Stimulated activated CD4-positive, alpha-beta T cell treated with anti-CD3 and anti-CD28 coated beads, Interleukin-4, amount 100 ng/mL, for 1 hour (primary cell): ENCODE data around the gene SYVN1.

Experiments
- DNase-seq: peaks from one replicate; pipeline ENCODE4 v3.0.0-alpha.2; 2020

The SYVN1 gene

GRCh38 chr11:65085446-65085845, 48.9 kb downstream of the SYVN1 start:
- DNase-seq = no peak

GRCh38 chr11:65084598-65085375, 49.5 kb downstream of the SYVN1 start:
- DNase-seq = no peak

- peak; percentile 94 for DNase-seq
Measured at GRCh38 chr11:65083834-65084597, 50.3 kb downstream of the SYVN1 start, which contains the start of the genes CDCA5 and ZFPL1. Gene CDCA5, minus strand, starts transcription at chr11:65084040. Its CDS starts 62 bp downstream, at chr11:65083978. Gene ZFPL1, plus strand, starts transcription at chr11:65084222. Its CDS starts 477 bp downstream, at chr11:65084699.

DNA sequence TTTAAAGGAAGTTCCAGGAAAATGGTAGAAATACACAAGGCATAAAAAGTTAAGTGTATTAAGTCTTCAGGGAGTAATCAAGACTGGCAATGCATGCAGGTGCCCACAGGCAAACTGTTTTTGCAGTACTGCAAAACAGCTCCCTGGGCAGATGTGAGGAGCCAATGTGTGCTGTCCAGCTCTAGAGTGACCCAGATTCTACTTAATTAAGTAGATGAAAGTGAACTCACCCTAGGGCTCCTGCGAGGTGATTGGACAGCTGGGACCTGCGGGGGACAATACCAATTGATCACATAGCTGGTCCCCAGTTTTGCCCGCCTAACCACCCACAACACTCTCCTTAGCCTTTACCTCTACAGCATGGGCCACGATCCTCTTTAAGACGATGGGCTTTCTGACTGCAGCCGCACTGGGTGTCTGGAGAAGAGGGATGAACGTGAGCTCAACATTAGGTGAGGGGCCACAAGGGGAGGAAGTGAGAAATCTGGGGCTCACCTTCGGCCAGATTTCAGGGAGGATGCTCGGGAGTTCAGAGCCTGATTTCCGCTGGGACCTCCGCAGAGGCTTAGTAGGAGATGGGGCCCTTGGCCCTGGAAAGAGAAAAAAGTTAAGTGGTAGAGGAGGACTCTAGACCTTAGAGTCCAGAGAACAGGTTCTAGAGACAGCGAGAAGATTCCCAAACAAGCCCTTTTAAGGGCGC, 51.0 kb downstream of the SYVN1 start:
- no peak for DNase-seq

DNA sequence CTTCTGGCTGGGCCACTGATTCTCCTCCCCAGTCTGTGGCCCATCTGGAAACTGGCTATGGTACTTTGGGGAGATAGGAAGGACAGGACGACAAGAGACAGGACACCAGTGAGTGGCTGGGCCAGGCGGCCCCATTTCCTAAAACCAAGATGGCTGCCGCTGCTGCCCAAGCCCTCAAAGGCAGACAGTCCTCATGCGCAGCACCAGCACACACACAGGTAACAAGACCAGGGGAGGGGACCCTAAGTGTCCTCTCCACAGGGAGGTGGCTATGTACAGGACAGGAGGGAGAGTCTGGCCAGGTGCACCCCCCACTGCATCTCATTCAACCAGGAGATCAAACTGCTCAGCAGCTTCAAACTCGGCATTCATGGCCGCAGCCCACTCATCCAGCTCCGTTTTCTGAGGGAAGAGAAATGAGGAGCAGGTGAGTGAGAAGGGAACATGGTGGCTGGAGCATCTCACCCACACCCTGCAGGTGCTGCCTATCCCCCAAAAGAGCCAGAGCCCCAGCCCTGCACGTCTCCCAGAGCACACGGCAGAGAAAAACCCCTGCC, 55.5 kb downstream of the SYVN1 start:
- DNase-seq = no peak

- peak; percentile 75 for DNase-seq
Measured at GRCh38 chr11:65078151-65078550, 56.2 kb downstream of the SYVN1 start.

DNA sequence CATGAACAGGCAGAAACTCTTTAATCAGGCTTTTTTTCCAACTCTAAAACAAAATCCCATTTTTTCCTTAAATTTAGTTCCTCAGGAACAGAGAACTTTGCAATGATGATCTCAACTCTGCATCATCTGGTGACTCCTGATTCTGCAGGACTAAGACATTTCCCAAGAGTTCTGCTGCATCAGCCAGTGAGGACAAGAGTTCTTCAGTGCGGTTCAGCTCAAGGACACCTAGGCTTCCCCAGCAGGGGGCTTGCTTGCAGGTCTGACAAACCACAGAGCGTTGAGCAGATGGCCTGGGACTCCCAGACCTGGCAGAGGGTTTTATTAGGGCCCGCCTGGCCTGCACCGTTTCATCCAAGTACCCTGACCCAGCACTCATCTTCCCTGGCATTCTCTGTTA, 56.9 kb downstream of the SYVN1 start:
- DNase-seq = no peak
